ENCODE measurements around the gene TDRD6. TPM values are rescaled to one million over a fixed set of nuclear protein-coding genes. Genes with fewer than 3 reads are reported as not detected.

TDRD6 gene
- total RNA-seq, 2 donors from 2014 or later: 1.8 TPM

- H3K4me3 ChIP-seq: no peak overlapping the region
- H3K4me1 ChIP-seq (ENCODE audit: control insufficient read depth in 1 of 2, low read depth in 2 of 2): no peaks in the 10 kb centered on the region
- ATAC-seq (ENCODE audit: insufficient number of reproducible peaks, low FRiP score, low read depth) (no peak), DNase-seq (ENCODE audit: low spot score) (no peak)
- no peak overlapping the region for H3K27ac ChIP-seq
- H3K27me3 ChIP-seq (replicated peaks; ENCODE audit: insufficient read depth): no peaks in the 10 kb centered on the region
- H3K9me3 ChIP-seq: no peaks in the 10 kb centered on the region
- no peaks in the 10 kb centered on the region for H3K36me3 ChIP-seq
- TF ChIP-seq CTCF (IDR thresholded peaks at IDR 0.05): no peak
Observed at GRCh38 chr6:46699970-46700369, 12.3 kb downstream of the TDRD6 start.

GRCh38 chr6:46704562-46704961 lies 16.9 kb downstream of the TDRD6 start:
- Histone ChIP-seq H3K4me3 (no peak overlapping the region), H3K27ac (no peak overlapping the region), H3K36me3 (no peaks in the 10 kb centered on the region), H3K4me1 (ENCODE audit: control insufficient read depth in 1 of 2, low read depth in 2 of 2) (no peaks in the 10 kb centered on the region), H3K9me3 (no peaks in the 10 kb centered on the region), H3K27me3 (replicated peaks; ENCODE audit: insufficient read depth) (no peaks in the 10 kb centered on the region)
- DNase-seq (ENCODE audit: low spot score) (no peak), ATAC-seq (ENCODE audit: insufficient number of reproducible peaks, low FRiP score, low read depth) (no peak)
- TF ChIP-seq CTCF (IDR thresholded peaks at IDR 0.05): no peak

DNA sequence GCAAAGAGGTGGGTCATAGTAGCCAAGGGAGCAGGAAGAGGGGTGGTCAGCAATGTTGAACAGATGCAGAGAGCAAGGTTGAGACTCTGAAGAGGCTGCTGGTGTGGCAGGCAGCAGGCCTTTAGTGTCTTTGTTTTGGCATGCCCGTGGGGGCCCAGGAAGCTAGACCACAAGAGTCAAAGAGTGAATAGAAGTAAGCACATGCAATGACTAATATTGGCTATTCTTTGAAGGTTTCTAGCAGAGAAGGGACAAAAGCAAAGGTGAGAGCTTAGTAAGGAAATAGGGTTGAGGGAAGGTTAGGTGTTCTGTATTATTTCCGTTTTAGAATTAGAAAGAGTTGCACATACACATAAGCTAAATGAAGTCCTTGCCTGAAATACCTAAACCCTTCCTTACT lies 18.8 kb downstream of the TDRD6 start:
- ATAC-seq (ENCODE audit: insufficient number of reproducible peaks, low FRiP score, low read depth): no peak
- Histone ChIP-seq H3K4me3 (no peak overlapping the region), H3K9me3 (no peaks in the 10 kb centered on the region), H3K27me3 (replicated peaks; ENCODE audit: insufficient read depth) (no peaks in the 10 kb centered on the region), H3K36me3 (no peaks in the 10 kb centered on the region), H3K27ac (no peak overlapping the region), H3K4me1 (ENCODE audit: control insufficient read depth in 1 of 2, low read depth in 2 of 2) (no peaks in the 10 kb centered on the region)
- no peak for TF ChIP-seq CTCF (IDR thresholded peaks at IDR 0.05)
- DNase-seq (ENCODE audit: low spot score): no peak

DNA sequence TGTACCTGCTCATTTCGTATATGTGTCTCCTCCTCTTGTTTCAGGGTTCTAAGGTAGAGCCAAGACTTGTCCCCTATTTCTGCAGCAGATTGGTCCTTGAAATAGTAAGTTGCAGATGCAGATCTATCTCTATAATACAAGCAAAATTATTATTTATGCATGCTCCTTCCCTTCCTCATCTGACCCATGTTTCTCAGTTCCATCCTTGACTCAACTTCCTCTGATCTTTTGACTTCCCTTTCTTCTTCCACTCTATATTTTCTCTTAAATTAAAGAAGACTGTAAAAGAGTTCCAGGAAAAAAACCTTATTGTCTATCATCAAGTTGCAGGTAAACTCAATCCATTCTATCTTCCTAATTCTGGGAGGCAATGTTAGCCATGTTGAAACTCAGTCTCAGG lies 23.8 kb downstream of the TDRD6 start:
- TF ChIP-seq CTCF (IDR thresholded peaks at IDR 0.05): no peak
- no peaks in the 10 kb centered on the region for H3K9me3 ChIP-seq
- H3K36me3 ChIP-seq: no peaks in the 10 kb centered on the region
- DNase-seq (ENCODE audit: low spot score) (no peak), ATAC-seq (ENCODE audit: insufficient number of reproducible peaks, low FRiP score, low read depth) (no peak)
- no peak overlapping the region for H3K27ac ChIP-seq
- no peaks in the 10 kb centered on the region for H3K4me1 ChIP-seq (ENCODE audit: control insufficient read depth in 1 of 2, low read depth in 2 of 2)
- H3K27me3 ChIP-seq (replicated peaks; ENCODE audit: insufficient read depth): no peaks in the 10 kb centered on the region
- no peak overlapping the region for H3K4me3 ChIP-seq

GRCh38 chr6:46715141-46715540 lies 27.5 kb downstream of the TDRD6 start:
- Histone ChIP-seq H3K36me3 (no peaks in the 10 kb centered on the region), H3K27me3 (replicated peaks; ENCODE audit: insufficient read depth) (no peaks in the 10 kb centered on the region), H3K9me3 (no peaks in the 10 kb centered on the region), H3K4me1 (ENCODE audit: control insufficient read depth in 1 of 2, low read depth in 2 of 2) (no peaks in the 10 kb centered on the region), H3K4me3 (no peak overlapping the region), H3K27ac (no peak overlapping the region)
- no peak for TF ChIP-seq CTCF (IDR thresholded peaks at IDR 0.05)
- DNase-seq (ENCODE audit: low spot score) (no peak), ATAC-seq (ENCODE audit: insufficient number of reproducible peaks, low FRiP score, low read depth) (no peak)
